ENCODE data around the gene UHRF2.

Gene UHRF2

DNA sequence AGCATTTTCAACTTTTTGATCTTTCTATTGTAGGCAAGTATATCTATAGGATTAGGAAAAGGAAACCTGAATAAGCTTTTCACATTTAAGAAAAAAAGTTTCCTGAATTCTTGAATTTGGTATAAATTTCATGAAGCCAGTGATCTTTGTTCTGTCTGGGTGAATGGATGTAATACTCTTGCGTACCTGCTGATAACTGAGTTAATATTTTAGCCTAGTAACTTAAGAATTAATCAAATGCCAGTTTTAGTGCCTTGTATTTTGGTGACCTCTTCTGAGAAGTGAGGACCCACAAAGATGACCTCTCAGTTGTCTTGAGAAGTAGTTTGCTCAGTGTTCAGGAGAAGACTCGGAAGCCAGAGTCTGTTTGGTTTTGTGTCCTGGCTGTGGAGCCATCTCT lies 77.9 kb downstream of the UHRF2 start:
- TF ChIP-seq, protein P1, sequence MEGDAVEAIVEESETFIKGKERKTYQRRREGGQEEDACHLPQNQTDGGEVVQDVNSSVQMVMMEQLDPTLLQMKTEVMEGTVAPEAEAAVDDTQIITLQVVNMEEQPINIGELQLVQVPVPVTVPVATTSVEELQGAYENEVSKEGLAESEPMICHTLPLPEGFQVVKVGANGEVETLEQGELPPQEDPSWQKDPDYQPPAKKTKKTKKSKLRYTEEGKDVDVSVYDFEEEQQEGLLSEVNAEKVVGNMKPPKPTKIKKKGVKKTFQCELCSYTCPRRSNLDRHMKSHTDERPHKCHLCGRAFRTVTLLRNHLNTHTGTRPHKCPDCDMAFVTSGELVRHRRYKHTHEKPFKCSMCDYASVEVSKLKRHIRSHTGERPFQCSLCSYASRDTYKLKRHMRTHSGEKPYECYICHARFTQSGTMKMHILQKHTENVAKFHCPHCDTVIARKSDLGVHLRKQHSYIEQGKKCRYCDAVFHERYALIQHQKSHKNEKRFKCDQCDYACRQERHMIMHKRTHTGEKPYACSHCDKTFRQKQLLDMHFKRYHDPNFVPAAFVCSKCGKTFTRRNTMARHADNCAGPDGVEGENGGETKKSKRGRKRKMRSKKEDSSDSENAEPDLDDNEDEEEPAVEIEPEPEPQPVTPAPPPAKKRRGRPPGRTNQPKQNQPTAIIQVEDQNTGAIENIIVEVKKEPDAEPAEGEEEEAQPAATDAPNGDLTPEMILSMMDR (IDR thresholded peaks at IDR 0.05; ENCODE audit: extremely low read depth, insufficient read depth, missing control alignments): no peak
- DNase-seq (ENCODE audit: low spot score): no peak
- in situ Hi-C loops (cut with MboI; ENCODE audit: low pct_unique_long_range_greater_than_20kb, low sequenced_read_pairs, unreplicated experiment): no loop called here

DNA sequence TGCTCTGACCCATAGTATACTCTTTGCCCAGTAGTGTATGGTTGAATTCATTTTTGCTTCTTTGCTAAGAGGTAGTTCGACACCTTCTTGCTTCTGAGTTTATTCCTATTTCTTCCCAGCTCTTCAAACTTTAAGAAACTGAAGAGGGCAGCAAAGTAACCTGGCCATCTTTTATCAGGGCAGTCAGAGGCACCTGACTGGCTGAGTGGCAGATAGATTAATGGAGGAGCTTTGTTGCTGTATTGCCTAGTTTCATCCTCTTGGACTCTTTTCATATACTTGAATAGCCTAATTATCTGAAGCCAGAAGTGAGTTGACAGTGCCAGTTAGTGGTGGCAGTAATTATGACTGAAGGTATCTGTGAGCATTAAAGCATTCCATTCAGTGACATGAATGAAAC lies 82.5 kb downstream of the UHRF2 start:
- DNase-seq (ENCODE audit: low spot score): no peak
- TF ChIP-seq, protein P1 (IDR thresholded peaks at IDR 0.05; ENCODE audit: extremely low read depth, insufficient read depth, missing control alignments): no peak
- in situ Hi-C loops (cut with MboI; ENCODE audit: low pct_unique_long_range_greater_than_20kb, low sequenced_read_pairs, unreplicated experiment): no loop called here

DNA sequence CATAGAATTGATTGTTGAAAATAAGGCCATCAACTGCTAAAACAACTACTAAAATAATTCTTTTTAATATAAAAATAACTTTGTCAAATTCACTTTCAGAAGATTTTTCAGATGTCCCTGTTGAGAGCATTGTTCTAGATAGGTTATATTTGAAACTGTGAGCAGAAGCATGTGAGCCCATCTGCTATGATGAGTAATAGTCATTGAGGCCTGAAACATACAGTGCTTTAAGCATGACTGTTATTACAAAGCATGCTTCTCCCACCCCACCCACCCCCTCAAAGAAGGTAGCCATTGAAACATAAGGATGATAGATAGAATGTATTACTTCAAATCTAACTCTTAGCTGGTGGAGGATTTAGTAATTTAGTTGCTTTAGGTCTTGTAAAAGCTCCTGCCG lies 86.0 kb downstream of the UHRF2 start:
- in situ Hi-C loops (cut with MboI; ENCODE audit: low pct_unique_long_range_greater_than_20kb, low sequenced_read_pairs, unreplicated experiment): no loop called here
- TF ChIP-seq, protein P1 (IDR thresholded peaks at IDR 0.05; ENCODE audit: extremely low read depth, insufficient read depth, missing control alignments): no peak
- no peak for DNase-seq (ENCODE audit: low spot score)

DNA sequence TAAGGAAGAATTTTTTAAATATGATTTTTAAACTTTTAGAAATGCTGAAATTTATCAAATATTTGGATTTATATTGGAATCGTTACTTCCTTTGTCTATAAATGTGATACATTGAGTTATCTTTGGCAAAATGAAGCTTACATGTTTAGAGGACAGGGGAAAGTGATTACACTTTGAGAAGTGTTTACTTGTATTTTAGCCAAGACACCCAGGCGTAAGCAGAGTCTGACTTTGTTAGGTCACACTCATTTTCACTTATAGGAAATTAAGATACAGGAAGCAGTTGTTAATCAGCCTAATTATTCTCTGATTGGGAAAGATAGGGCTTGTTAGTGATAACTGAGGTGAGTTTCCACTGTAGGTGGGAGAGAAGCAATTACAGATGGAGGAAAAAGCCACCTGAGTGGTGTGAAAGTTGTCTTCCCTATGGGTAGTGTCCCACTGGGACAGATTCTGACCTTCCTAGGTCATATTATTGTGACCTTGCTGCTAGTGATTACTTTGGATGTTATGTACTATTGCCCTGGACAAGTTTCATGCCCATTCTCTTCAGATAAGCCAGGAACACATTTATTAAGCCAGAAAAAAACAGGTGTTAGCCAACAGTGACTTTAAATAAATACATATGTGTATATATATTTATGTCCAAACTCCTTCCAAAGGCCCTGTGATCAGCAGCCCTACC lies 88.7 kb downstream of the UHRF2 start:
- no peak for DNase-seq (ENCODE audit: low spot score)
- TF ChIP-seq, protein P1 (IDR thresholded peaks at IDR 0.05; ENCODE audit: extremely low read depth, insufficient read depth, missing control alignments): no peak
- in situ Hi-C loops (cut with MboI; ENCODE audit: low pct_unique_long_range_greater_than_20kb, low sequenced_read_pairs, unreplicated experiment): no loop called here

DNA sequence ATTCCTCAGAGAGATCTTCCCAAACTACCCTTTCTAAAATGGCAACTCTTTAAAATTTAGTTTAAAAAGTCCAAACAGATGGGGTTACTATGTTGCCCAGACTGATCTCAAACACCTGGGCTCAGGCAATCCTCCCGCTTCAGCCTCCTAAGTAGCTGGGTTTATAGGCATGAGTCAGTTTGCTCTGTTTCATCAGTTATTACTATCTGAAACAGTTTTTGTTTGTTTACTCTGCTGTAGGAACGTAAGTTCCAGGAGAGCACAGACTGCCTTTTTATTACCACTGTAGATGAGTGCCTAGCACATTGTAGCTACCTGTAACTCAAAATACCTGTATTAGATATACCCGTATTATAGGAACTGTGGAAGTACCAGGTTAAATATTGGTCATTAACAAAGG lies 89.4 kb downstream of the UHRF2 start:
- no peak for DNase-seq (ENCODE audit: low spot score)
- in situ Hi-C loops (cut with MboI; ENCODE audit: low pct_unique_long_range_greater_than_20kb, low sequenced_read_pairs, unreplicated experiment): no loop called here
- TF ChIP-seq, protein P1 (IDR thresholded peaks at IDR 0.05; ENCODE audit: extremely low read depth, insufficient read depth, missing control alignments): no peak

DNA sequence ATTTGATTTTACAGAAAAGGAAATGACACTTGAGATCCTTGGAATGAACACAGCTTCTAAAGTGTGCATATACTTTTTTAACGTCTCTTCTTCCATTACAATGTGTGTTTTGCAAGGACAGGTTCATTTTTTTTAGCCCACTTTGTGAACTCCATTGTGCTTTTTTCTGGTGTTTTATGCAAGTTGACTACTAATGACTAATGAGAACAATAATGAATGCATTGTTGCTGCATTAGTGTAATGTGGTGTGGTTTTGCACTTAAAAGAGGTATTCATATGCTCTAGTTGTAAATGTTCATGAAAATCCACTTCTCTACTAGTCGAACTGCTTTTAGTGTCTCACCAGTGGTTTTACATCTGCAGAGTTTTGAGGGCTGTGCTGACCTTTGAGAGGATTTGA lies 93.6 kb downstream of the UHRF2 start:
- DNase-seq (ENCODE audit: low spot score): no peak
- in situ Hi-C loops (cut with MboI; ENCODE audit: low pct_unique_long_range_greater_than_20kb, low sequenced_read_pairs, unreplicated experiment): no loop called here
- TF ChIP-seq, protein P1 (IDR thresholded peaks at IDR 0.05; ENCODE audit: extremely low read depth, insufficient read depth, missing control alignments): no peak

Measured in GM13977 (cell line).